Loucy (cell line): ENCODE measurements around the gene ARHGAP10.

Source experiments
- H2AFZ ChIP-seq: fragments of 200-600 bp; sonication (generic); 2 replicates; pipeline ENCODE4 v1.6.0; 2016; ENCODE audit warnings: antibody characterized with exemption, mild to moderate bottlenecking, low read length, moderate library complexity
- H3F3A ChIP-seq: fragments of 200-600 bp; 2 replicates; pipeline ENCODE4 v1.6.0; 2016; ENCODE audit warnings: antibody characterized with exemption, low read depth, mild to moderate bottlenecking
- H3K27me3 ChIP-seq: fragments of 200-600 bp; sonication (generic); 2 replicates; pipeline ENCODE4 v1.6.1; 2014; ENCODE audit warnings: low read length, mild to moderate bottlenecking; ENCODE audit not compliant: insufficient read depth, poor library complexity, severe bottlenecking
- H3K36me3 ChIP-seq: fragments of 200-600 bp; sonication (generic); 2 replicates; pipeline ENCODE4 v1.6.1; 2016; ENCODE audit warnings: low read length; ENCODE audit not compliant: insufficient read depth
- H3K4me1 ChIP-seq: fragments of 200-600 bp; sonication (generic); 2 replicates; pipeline ENCODE4 v1.5.1; 2014; ENCODE audit warnings: low read length, mild to moderate bottlenecking; ENCODE audit not compliant: insufficient read depth, poor library complexity, severe bottlenecking
- H3K4me2 ChIP-seq: fragments of 200-600 bp; sonication (generic); 2 replicates; pipeline ENCODE4 v1.6.0; 2014; ENCODE audit warnings: antibody characterized with exemption, low read length, low read depth, mild to moderate bottlenecking; ENCODE audit not compliant: poor library complexity, severe bottlenecking
- H3K4me3 ChIP-seq: fragments of 200-600 bp; sonication (generic); 2 replicates; pipeline ENCODE4 v1.5.1; 2014; ENCODE audit warnings: low read length, mild to moderate bottlenecking, mixed read lengths; ENCODE audit not compliant: poor library complexity, severe bottlenecking
- H3K79me2 ChIP-seq: fragments of 200-600 bp; sonication (generic); 2 replicates; pipeline ENCODE4 v1.6.1; 2014; ENCODE audit warnings: low read length; ENCODE audit not compliant: insufficient read depth
- H3K9ac ChIP-seq: fragments of 200-600 bp; sonication (generic); 2 replicates; pipeline ENCODE4 v1.6.0; 2014; ENCODE audit warnings: mild to moderate bottlenecking, low read depth, low read length, moderate library complexity; ENCODE audit not compliant: poor library complexity, severe bottlenecking
- H3K9me2 ChIP-seq: fragments of 200-600 bp; sonication (generic); replicated peaks from 2 replicates; pipeline ENCODE4 v1.6.1; 2016; ENCODE audit warnings: low read depth, low read length, mixed read lengths
- H3K9me3 ChIP-seq: fragments of 200-600 bp; sonication (generic); 2 replicates; pipeline ENCODE4 v1.6.1; 2014; ENCODE audit warnings: mild to moderate bottlenecking, antibody characterized with exemption, low read length, low read depth; ENCODE audit not compliant: insufficient read depth
- H4K20me1 ChIP-seq: fragments of 200-600 bp; sonication (generic); 2 replicates; pipeline ENCODE4 v1.6.0; 2014; ENCODE audit warnings: antibody characterized with exemption, low read length, mild to moderate bottlenecking; ENCODE audit not compliant: insufficient read depth, poor library complexity, severe bottlenecking
- CTCF ChIP-seq: fragments of 200-600 bp; sonication (generic); conservative IDR thresholded peaks from 2 replicates; pipeline ENCODE4 v1.5.1; 2014; ENCODE audit warnings: mild to moderate bottlenecking, antibody characterized with exemption, low read length
- EZH2phosphoT487 ChIP-seq: fragments of 200-600 bp; IDR thresholded peaks from 2 replicates; pipeline ENCODE4 v1.6.1; 2018; ENCODE audit warnings: antibody characterized with exemption, mild to moderate bottlenecking, moderate library complexity, borderline replicate concordance

Gene ARHGAP10

DNA sequence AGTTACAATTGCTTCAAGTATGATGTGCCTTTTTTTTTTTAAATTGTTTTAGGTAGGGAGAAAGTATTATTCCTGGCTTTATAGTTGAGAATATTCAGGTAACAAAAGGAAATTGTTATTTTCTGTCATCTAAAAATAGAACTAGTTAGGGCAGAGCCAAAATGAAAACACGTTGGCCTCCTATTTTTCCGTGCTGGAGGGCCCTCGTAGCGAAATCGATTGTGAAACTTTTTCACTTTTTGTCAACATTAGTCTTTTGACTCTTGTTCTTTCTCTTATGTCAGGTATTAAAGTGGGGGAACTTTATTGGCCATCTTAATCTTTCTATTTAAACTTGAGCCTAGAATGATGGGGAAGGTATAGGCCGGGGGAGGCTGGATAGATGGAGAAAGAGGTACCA, 104.9 kb downstream of the ARHGAP10 start:
- Histone ChIP-seq H3K36me3 (no peaks in the 10 kb centered on the region), H3K79me2 (no peaks in the 10 kb centered on the region), H3K27me3 (no peaks in the 10 kb centered on the region), H3K4me2 (no peak overlapping the region), H4K20me1 (no peaks in the 10 kb centered on the region), H3F3A (no peaks in the 10 kb centered on the region), H3K9ac (no peak overlapping the region), H3K9me2 (no peaks in the 10 kb centered on the region), H3K9me3 (no peaks in the 10 kb centered on the region), H3K4me1 (no peaks in the 10 kb centered on the region), H3K4me3 (no peak overlapping the region), H2AFZ (no peak overlapping the region)
- TF ChIP-seq EZH2phosphoT487: no peak

DNA sequence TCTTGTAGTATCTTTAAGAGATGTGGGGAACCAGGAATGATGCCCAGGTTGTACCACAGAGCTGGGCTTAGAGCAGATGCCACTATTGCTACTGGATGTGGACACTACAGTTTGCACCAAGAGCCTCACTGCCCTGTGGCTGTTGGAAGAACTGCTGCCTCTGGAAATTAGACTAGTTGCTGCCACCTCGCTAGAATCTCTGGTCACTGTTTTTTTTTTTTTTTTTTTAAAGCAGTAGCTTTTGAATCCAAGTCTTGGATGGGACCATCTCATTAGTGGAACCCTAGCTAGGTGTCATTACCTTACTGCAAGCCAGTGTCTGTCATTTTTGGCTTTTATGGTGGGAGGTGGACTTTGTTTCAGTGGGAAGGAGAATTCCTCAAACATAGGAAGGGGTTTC, 105.5 kb downstream of the ARHGAP10 start:
- TF ChIP-seq CTCF (no peak; the same call in 1 of the 2 replicates), EZH2phosphoT487 (no peak)
- Histone ChIP-seq H3K79me2 (no peaks in the 10 kb centered on the region), H4K20me1 (no peaks in the 10 kb centered on the region), H3K9me3 (no peaks in the 10 kb centered on the region), H3K9ac (no peak overlapping the region), H3K4me3 (no peak overlapping the region), H2AFZ (no peak overlapping the region), H3K9me2 (no peaks in the 10 kb centered on the region), H3K4me2 (no peak overlapping the region), H3F3A (no peaks in the 10 kb centered on the region), H3K27me3 (no peaks in the 10 kb centered on the region), H3K36me3 (no peaks in the 10 kb centered on the region), H3K4me1 (peaks cover under 1% of the 10 kb centered on the region)

- H3K36me3 ChIP-seq: no peaks in the 10 kb centered on the region
- H2AFZ ChIP-seq: no peak overlapping the region
- no peaks in the 10 kb centered on the region for H3K79me2 ChIP-seq
- H3K9me2 ChIP-seq: no peaks in the 10 kb centered on the region
- TF ChIP-seq EZH2phosphoT487 (no peak), CTCF (no peak)
- no peak overlapping the region for H3K4me2 ChIP-seq
- H3K9me3 ChIP-seq: no peaks in the 10 kb centered on the region
- no peaks in the 10 kb centered on the region for H3K27me3 ChIP-seq
- peaks cover 4% of the 10 kb centered on the region for H3K4me1 ChIP-seq
- H3K9ac ChIP-seq: no peak overlapping the region
- no peak overlapping the region for H3K4me3 ChIP-seq
- no peaks in the 10 kb centered on the region for H4K20me1 ChIP-seq
- no peaks in the 10 kb centered on the region for H3F3A ChIP-seq
Measured at GRCh38 chr4:147837854-147838253, 106.0 kb downstream of the ARHGAP10 start.

DNA sequence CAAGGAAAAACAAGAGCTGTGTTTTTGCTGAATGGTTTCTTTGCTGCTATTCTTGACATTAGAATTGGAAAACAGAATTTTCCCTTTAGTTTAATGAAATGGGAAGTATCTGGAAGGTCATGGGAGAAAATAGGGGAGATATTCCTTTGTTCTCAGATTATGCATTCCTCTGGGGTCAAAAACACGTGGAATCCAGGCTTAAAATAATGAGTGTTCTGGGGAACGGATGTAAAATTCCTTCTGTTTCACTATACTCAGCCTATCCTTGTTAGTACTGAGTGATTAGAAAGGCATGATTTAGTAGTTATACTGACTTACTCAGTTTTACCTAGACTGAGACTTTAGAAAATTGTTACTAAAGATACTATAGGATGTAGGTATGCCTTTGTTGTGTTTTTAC, 107.3 kb downstream of the ARHGAP10 start:
- Histone ChIP-seq H3K4me3 (no peak overlapping the region), H3K9me2 (no peaks in the 10 kb centered on the region), H3K79me2 (no peaks in the 10 kb centered on the region), H3F3A (no peaks in the 10 kb centered on the region), H3K4me2 (no peak overlapping the region), H3K36me3 (no peaks in the 10 kb centered on the region), H3K9me3 (no peaks in the 10 kb centered on the region), H3K27me3 (no peaks in the 10 kb centered on the region), H2AFZ (no peak overlapping the region), H4K20me1 (no peaks in the 10 kb centered on the region), H3K4me1 (peaks cover 7% of the 10 kb centered on the region), H3K9ac (no peak overlapping the region)
- no peak for TF ChIP-seq EZH2phosphoT487
